NCI-H748 treated with DMSO at 0.1 percent for 48 hours (cell line): ENCODE data around the gene SMIM5.
"Not testable (repeated sequence)": the region's sequence is repeated elsewhere in the genome, so short reads cannot be mapped to it uniquely, and the experiment has no call there.

Experiments used
- DNase-seq: peaks from one replicate; lab custom pipeline; 2025; lab: John Stamatoyannopoulos, UW

SMIM5 gene

GRCh38 chr17:75625813-75626486, 7.3 kb upstream of the SMIM5 start:
- DNase-seq: no peak

- no peak for DNase-seq
These were observed 6.7 kb upstream of the SMIM5 start for GRCh38 chr17:75626496-75627038.

- DNase-seq: no peak
These were observed 6.1 kb upstream of the SMIM5 start for GRCh38 chr17:75627094-75627493.

- DNase-seq: no peak
These were observed 4.8 kb upstream of the SMIM5 start for GRCh38 chr17:75628425-75628824.

- DNase-seq: no peak
These were observed 4.1 kb upstream of the SMIM5 start for GRCh38 chr17:75629157-75629556.

GRCh38 chr17:75630071-75630917, 2.9 kb upstream of the SMIM5 start:
- no peak for DNase-seq

- no peak for DNase-seq
These were observed 1.9 kb upstream of the SMIM5 start for GRCh38 chr17:75631353-75631752.

- no peak for DNase-seq
These were observed 806 bp upstream of the SMIM5 start for GRCh38 chr17:75632428-75632827.

- peak; percentile 40 for DNase-seq
These were observed 497 bp downstream of the SMIM5 start for GRCh38 chr17:75633486-75634375.

GRCh38 chr17:75634376-75634740, 1.1 kb downstream of the SMIM5 start:
- no peak for DNase-seq

GRCh38 chr17:75634754-75635609, 1.7 kb downstream of the SMIM5 start:
- DNase-seq: no peak

GRCh38 chr17:75635610-75636202, 2.5 kb downstream of the SMIM5 start:
- DNase-seq: no peak

- DNase-seq: no peak
These were observed 3.3 kb downstream of the SMIM5 start for GRCh38 chr17:75636381-75637142.

- DNase-seq: no peak
These were observed 3.9 kb downstream of the SMIM5 start for GRCh38 chr17:75637143-75637538.

GRCh38 chr17:75637551-75637950, 4.3 kb downstream of the SMIM5 start:
- DNase-seq: no peak

- not testable (repeated sequence) for DNase-seq
These were observed 4.8 kb downstream of the SMIM5 start for GRCh38 chr17:75638039-75638438.

- no peak for DNase-seq
These were observed 5.7 kb downstream of the SMIM5 start for GRCh38 chr17:75638893-75639292.

- DNase-seq: no peak
These were observed 6.1 kb downstream of the SMIM5 start for GRCh38 chr17:75639327-75639726.

GRCh38 chr17:75639771-75640555, 6.7 kb downstream of the SMIM5 start:
- DNase-seq: no peak
